ENCODE results near the gene RNF144B.

The RNF144B gene

GRCh38 chr6:18451756-18452155 lies 64.6 kb downstream of the RNF144B start:
- DNase-seq: no peak

- DNase-seq: no peak
Observed at GRCh38 chr6:18454446-18454845, 67.3 kb downstream of the RNF144B start.

GRCh38 chr6:18457065-18457737 lies 70.1 kb downstream of the RNF144B start:
- no peak for DNase-seq

DNA sequence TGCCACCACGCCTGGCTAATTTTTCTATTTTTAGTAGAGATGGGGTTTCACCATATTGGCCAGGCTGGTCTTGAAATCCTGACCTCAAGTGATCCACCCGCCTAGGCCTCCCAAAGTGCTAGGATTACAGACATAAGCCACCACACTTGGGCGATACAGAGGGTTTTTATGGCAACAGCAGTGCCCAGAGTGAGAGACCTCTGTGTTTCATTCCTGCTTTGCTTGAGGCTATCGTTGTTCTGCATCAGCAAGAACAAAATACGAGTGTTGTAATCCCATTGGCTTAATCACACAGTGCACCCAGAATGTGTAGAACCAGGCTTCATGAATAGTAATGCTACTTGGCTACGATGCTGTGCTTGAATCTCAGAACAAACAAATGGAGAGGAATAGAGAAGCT lies 70.9 kb downstream of the RNF144B start:
- DNase-seq: peak; percentile 4

DNA sequence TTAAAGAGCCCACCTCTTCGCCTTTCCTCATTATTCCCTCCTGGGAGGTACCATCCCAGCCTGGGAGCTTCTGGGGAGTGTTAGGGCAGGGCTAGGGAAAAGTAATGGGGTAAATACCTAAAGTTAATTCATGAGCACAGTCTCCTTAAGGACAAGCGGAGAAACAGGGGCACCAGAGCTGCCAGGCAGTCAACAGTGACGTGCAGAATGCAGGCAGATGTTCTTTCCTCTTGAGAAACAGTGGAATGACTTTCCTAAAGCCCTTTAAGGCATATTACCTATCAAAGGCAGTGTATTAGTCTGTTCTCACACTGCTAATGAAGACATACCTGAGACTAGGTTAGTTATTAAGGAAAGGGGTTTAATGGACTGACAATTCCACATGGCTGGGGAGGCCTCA lies 76.3 kb downstream of the RNF144B start:
- DNase-seq: no peak

DNA sequence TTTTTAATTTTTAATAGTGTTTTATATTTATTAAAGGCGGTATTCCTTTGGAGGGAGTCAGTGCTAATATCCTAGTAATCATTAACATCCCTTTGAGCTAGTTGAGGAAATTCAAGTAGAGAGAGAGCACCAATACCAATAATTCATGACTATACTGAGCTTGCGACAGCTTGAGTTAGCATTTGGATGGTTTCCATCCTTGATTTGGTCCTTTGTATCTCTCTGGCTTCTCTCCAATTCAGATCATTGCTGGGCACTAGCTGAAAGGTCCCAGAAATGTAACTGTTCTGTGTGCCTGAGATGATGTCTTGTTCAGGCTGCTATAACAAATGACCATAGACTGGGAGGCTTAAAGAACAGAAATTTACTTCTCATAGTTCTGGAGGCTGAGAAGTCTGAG lies 77.0 kb downstream of the RNF144B start:
- DNase-seq: no peak

GRCh38 chr6:18465410-18466154 lies 78.4 kb downstream of the RNF144B start:
- no peak for DNase-seq

DNA sequence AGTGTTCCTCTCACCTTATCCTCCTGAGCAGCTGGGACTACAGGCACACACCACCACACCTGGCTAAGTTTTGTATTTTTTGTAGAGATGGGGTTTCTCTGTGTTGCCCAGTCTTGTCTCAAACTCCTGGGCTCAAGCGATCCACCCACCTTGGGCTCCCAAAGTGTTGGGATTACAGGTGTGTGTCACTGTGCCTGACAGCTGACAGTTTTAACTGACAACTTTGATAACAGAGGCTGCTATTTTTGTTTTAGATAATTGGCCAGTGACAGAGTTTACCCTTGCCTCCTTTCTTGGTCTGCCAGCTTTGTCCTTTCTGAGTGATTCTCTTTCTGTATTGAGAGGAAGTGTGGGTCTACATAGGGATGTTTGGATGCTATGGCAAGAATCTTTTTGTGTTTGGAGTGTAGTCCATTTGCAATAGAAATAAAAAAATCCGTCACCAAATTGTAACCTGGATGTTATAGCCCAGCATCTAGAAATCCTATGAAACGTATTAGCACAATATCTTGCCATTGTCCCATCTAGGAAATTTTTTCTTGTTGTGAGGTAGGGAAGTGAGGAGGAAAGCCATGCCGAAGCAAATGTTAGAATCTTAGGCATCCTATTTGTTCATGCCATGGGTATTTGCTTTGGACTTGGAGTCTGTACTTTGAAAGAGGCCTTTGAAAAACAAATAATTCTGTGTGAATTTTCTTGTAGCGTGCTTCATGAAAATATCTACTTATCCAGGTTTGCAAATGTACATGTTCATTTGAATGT lies 80.8 kb downstream of the RNF144B start:
- no peak for DNase-seq

GRCh38 chr6:18468503-18468843 lies 81.3 kb downstream of the RNF144B start:
- DNase-seq: no peak

GRCh38 chr6:18469536-18469935 lies 82.4 kb downstream of the RNF144B start:
- no peak for DNase-seq

DNA sequence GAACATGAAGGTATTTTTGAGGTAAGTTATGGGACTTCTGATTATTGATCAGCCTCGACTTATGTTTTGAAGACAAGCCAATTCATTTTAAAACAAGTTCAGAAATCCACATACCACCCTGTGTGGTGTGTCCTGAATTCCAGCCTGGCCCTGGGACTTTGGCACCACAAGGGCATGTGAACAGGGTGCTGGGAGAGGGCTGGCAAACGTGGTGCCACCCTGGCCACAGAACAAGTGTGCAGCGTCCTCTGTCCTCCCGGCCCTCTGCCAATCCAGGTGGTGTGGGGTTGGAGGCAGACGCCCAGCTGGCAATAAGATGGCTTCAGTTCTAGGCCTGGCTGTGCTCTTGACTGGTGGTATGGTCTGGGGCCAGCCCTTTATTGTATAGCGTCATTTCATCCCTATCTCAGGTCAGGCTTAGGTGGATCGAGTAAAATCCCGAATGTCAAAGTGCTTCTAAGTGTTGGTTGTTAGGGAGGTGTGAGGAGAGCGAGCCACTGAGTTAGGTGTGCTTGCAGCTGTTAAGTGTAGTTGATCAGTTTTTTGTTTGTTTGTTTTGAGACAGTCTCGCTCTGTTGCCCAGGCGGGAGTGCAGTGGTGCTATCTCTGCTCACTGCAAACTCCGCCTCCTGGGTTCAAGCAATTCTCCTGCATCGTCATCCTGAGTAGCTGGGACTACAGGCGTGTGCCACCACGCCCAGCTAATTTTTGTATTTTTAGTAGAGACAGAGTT lies 84.2 kb downstream of the RNF144B start:
- DNase-seq: no peak

DNA sequence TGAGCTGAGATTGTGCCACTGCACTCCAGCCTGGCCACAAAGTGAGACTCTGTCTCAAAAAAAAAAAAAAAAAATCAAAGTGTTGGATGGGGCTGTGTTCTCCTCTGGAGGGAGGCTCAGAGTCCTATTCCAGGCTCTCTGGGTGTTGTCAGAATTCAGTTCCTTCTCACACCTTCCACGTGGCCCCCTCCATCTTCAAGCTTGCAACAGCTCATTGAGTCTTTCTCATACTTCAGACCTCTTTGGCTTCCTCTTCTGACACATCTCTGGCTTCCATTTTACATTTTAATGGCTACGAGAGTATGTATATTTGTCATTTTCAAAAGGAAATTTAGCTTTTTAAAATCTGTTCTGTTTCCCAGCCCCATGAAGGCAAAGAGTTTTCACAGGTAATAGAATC lies 85.8 kb downstream of the RNF144B start:
- no peak for DNase-seq

DNA sequence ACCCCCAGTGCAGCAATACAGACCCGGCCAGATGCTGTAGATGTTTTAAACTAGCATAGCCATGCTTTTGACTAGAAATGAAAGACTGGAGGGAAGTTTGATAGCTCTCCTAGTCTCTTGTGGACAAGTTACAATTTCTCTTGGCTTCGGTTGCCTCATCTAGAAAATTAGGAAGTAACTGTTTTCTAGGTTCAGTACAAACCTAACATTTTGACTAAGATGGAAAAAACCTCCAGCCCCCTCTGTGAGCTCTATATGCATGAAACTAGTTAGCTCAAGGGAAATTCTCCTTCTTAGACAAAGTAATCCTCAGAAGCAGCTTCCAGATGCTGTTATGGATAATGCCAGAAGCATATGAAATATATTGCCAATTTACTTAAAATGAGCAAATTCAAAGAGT lies 86.6 kb downstream of the RNF144B start:
- no peak for DNase-seq

GRCh38 chr6:18477301-18477941 lies 90.3 kb downstream of the RNF144B start:
- DNase-seq: no peak

DNA sequence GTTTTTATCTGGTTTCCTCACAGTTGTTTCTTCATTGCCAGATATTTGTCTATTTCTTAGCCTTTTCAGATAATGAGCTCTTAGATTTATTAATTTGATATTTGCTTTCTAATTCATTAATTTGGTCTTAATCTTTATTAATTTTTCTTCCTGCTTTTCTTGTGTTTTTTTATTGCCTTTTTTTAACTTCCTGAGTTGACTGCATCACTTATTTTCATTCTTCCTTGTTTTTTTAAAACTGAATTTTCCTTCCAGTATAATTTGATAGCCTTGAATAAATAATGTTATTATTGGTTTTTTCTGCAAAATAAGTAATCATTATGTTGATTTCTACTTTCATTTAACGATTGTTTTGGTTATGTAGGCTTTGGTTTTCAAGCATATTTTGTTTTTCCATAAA lies 91.5 kb downstream of the RNF144B start:
- DNase-seq: no peak

DNA sequence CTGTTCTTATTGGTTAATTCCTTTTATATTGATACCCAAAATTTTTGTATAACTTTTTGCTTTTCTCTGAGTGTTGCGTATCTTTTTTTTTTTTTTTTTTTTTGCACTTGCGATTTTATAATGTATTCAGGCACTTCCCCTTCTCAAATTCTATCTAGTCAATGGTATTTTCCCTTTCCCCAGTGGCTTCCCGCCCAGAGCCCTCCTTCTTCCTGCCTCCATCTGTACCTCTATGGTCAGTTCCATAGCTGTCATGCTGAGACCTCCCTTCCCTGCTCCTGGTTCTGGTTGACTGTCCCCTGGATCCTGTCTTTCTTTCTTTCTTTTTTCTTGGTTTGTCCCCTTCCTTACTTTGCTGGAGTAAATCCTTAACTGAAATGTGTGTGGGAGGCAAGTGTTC lies 94.7 kb downstream of the RNF144B start:
- no peak for DNase-seq

- no peak for DNase-seq
Observed at GRCh38 chr6:18485660-18486435, 98.7 kb downstream of the RNF144B start.

GRCh38 chr6:18488004-18488403 lies 100.9 kb downstream of the RNF144B start:
- DNase-seq: no peak

DNA sequence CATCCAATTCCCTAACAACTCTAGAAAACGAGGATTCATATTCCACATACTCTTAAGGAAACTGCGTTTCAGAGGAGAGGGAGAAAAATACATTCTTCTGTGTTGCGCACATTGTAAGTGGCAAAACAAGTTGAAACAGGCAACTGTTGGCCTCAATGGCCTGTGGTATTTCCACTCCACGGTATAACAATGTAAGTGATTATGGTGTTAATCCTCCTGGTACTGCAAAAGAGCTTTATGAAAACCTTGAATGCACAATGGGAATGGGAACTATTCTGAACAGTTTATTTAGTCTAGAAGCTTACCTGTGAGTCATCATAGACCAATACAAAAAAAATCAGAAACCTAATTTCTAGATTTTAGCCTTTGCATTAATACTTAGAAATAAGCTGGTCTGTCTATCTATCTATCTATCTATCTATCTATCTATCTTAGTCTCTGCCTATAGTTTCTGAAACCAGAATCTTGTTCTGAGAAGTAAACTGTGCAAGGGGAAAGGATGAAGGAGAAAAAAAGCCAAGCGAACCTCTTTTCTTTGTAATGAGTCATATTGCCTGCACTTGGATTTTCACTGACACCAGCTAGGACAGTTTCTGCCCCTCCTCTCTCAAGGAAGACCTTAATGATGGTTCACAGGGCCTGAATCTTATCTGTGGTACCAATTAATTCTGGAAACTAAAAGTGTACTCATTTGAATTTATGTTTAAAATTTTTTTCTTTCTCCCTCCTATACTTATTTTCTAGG lies 101.5 kb downstream of the RNF144B start:
- no peak for DNase-seq

DNA sequence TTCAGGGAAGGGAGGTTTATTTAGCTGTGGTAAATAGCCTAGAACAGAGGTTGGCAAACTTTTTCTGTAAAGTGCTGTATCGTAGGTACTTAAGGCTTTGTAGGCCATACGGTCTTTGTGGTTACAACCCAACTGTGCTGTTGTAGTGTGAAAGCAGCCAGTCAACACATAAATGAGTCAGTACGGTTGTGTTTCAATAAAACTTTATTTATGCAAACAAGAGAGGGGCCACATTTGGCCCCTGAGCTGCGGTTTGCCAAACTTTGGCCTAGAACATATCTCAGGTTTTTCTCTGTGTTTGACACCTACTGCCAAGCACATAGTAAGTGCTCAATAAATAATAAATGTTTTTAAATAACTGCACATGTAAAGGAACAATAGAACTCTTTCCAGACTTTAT lies 102.2 kb downstream of the RNF144B start:
- no peak for DNase-seq

- no peak for DNase-seq
Observed at GRCh38 chr6:18491308-18492045, 104.3 kb downstream of the RNF144B start.
